Stimulated activated CD8-positive, alpha-beta memory T cell treated with anti-CD3 and anti-CD28 coated beads, Interleukin-15, amount 100 ng/mL, for 4 hours (primary cell): ENCODE measurements around the gene NRM.
"Not testable (repeated sequence)": the region's sequence is repeated elsewhere in the genome, so short reads cannot be mapped to it uniquely, and the experiment has no call there.

ENCODE experiments used
- DNase-seq, 2 donors: peaks; one replicate each; pipeline ENCODE4 v3.0.0-alpha.2; 2020; ENCODE audit warnings: low read depth in 2 of 2

Gene NRM

GRCh38 chr6:30670760-30671527 lies 19.8 kb downstream of the NRM start:
- no peak for DNase-seq

DNA sequence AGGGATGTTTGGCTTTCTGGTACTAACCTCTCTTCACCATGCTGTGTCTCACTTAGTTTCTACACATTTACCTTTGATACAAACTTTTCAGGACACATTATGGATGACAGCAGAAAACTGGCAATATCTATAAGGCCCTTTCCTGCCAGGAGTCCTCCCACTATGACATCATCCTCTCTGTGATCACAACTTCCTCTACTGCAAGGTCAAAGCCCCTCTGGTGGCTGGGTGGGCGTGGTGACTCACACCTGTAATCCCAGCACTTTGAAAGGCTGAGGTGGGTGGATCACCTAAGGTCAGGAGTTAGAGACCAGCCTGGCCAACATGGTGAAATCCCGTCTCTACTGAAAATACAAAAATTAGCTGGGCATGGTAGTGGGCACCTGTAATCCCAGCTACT lies 24.5 kb downstream of the NRM start:
- DNase-seq, result not testable (repeated sequence)

- DNase-seq, result no peak
Observed at GRCh38 chr6:30664994-30665767, 25.6 kb downstream of the NRM start.

DNA sequence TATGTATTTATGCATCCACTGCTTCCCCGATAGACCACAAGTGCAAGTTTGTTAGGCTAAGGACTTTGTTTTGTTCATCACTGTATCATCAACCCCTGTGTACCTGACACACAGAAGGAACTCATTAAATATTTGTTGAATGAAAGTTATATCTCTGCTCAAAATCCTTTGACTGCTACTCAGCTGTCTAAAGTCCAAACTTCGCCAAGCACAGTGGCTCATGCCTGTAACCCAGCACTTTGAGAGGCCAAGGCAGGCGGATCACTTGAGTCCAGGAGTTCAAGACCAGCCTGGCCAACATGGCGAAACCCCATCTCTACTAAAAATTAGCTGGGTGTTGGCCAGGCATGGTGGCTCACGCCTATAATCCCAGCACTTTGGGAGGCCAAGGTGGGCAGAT lies 32.9 kb downstream of the NRM start:
- DNase-seq, result not testable (repeated sequence)

GRCh38 chr6:30657454-30657853 lies 33.3 kb downstream of the NRM start:
- no peak for DNase-seq

DNA sequence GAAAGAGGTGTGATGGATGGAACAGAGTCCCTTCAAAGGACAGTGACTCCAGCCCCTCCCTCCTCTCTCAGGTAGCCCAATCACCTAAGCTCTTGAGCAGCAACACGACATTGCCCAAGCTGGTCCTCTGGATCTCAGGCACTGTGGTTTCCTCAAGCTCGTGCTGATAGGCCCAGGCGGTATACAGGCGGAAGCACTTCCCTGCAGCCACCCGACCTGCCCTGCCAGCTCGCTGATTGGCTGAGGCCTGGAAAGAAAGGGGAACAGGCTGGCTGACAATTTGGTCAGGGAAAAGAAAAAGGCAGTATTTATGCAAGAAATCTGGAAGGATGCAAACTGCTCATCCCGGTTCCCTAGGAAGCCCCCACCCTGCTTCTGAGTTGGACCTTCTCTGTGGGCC lies 34.3 kb downstream of the NRM start:
- DNase-seq, result no peak

DNA sequence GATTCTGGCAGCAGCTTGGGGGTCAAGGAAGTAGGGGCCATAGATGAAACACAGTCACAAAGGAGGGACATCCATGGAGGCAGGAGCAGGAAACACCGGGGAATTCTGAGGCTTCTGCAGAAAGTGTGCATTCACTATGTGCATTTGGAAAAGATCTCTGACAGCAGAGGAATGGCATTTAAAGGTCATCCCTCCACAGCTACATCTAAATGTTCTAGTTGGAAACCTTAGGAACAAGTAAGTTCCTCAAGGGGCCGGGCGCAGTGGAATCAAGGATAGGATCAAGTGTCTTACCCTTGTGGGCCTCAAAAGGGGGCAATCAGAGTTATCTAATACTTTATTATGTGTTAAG lies 35.1 kb downstream of the NRM start:
- DNase-seq, result no peak

DNA sequence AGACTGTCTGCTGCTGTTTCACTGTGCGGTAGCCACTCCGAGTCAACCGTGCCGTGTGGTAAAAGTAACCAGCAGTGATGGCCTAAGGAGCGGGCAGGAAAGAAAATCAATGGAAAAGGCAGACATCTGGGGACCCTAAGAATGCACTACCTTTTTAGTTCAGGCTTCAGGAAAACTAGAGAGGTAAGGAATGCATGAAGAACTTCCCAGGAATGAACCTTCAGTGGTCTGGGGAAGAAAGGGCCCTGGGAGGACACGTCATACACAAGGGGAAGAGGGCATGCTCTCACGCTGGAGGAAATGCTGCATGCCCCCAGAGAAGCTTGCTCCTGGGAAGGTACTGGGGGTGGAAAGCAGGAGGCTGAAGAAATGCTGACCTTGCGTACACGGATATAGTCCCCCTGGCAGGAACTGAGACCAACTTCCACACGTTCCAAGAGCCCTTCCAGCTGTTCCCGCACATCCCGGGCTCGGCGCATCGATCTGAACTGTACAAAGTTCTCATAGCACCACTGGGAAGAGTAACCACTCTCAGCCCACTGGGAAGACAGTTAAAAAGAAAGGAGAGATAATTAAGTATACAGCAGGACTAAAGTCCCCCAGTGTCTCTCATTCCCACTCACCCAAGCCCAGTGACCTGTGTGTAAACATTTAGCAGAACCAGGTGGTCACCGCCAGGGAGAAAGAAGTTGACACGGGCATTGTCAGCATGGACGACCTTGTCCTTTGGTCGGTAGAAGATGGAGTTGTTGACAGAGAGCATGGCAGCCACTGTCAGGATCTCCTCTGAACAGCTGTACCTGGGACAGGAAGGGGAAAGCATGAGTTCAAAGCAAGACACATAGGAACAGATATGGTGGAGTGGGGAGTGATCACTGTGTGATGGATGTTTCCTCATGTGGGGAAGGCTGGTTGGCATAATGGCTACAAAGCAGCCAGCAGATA lies 35.7 kb downstream of the NRM start:
- no peak for DNase-seq

GRCh38 chr6:30651143-30651542 lies 39.6 kb downstream of the NRM start:
- no peak for DNase-seq

DNA sequence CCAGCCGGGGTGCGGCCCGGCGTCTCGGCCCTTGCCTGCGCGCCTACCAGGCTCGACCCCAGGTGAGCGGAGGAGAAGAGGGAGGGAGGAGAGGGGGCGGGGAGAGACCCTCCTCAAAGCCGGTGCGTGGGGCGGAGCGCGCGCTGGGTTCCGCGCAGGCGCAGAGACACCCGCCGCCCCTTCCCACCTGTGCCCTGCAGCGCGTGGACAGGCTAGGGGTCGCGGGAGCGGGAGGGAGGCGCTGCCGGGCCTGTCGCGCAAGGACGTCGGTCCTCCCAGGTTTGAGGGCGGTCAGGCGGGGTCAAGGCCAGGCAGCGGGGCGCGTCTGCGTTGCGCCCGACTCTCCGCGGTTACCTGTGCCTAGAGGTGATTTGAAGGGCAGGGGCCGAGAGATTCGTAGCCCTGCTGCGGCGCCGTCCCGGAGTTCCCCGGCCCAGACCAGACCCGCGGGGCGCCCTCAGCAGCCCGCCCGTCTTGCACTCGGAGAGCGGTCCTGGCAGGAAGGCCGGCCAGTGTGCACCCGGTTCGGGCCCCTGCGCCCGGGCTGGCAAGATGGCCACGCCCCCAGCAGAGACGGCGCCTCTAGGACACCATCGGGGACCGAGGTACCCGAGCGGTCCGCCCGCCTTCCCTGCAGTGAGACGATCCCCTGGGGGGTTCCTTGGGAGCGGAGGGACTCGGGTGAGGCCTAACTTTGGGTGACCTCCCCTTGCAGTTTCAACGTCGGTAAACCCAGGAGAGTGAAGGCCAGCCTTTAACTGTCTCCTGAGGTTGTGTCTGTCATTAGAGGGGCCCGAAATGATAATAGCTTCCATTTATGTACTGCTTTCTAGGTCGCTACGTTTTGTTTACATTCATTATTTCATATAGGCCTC lies 43.3 kb downstream of the NRM start:
- peak; percentile 48 to 50 for DNase-seq

DNA sequence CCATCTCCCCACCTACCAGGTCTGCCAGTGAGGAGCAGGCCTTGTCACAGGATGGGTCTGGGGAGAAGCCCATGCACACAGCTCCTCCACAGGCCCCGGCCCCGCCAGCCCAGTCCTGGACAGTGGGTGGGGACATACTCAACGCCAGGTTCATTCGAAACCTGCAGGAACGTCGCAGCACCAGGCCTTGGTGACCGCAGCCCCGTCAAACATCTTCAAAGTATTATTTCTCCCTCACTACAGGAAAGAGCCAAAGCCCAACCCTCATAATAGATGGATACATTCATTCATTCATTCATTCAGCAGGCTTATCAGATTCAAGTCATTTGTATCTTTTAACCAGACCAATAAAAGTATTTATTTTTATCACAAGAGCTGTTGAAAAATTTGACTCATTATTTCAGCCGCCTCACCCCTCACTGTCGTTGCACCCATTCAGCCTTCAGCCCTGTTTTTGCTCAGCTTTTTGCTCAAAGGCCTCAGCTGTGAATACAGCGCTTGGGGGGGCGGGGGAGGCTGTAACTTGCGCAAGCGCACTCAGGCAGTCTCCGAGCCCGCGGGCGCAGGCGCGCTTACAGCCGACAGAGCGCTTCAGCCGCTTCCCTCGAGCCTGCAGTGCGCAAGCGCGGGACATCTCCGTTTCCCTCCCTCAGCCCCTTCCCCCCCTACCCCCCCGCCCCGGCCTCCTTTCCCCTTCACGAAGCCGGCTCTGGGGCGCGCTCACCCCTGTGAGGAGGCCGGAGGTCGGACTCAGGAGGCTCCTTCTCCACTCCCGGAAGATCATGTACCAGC lies 44.1 kb downstream of the NRM start, which contains the start of gene C6orf136:
Gene C6orf136 (plus strand): TSS at position 684 of the 792 bp plus-strand sequence. CDS start 99 bp downstream, at position 783.
- DNase-seq, result peak; percentile 87 to 88

DNA sequence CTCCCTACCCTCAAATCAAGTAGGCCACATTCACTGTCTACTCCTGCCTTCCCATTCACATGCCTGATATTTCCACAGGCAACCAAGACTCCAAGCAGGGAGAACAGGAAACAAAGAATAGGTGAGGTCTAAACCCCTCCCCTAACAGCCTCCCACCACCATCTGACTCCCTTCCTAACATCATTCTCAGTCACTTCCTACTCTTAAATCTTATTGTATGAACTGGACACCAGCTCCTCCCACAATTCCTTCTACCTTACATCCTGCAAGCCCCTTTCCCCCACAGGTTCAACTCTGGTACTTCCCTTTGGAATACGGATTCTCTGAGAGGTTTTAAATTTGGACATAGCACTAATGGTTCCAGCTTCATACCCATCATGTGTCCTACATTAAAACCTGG lies 44.8 kb downstream of the NRM start:
- no peak for DNase-seq

GRCh38 chr6:30644769-30645168 lies 46.0 kb downstream of the NRM start:
- DNase-seq, result no peak

DNA sequence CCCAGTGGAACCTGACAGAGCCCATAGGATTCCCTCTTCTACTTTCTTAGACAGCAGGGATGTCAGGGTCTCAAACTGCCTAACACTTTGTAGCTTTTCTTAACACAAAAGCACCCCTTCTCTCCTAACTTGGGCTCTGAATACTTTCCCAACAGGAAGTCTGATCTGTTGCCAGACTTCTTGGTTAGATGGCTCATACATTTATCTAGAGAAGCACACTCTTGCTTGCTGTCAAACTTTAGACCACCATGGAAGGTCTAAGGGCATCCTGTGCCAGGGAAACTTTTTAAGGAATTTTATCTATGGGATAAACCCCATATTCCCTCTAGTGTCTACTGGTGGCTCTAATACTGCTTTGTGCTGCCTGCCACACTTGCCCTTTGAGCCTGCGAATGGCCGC lies 47.1 kb downstream of the NRM start:
- no peak for DNase-seq

DNA sequence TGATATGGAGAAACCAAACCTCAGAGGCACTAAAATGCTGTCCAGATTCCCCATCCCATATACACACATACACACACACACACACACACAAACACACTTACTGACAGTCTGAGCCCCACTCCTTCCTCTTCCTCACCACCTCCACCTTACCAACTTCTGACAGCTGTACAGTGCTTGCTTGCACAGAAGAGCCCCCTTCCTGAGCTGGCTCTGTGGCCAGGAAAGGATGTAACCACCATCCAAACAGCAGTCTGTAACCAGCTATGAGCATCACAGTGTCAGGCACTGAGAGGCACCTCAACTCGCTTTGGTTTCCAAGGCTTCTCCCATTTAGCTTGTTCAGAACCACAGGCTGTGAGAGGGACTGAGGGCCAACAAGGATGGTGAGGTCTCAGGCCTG lies 49.7 kb downstream of the NRM start:
- DNase-seq, result no peak

DNA sequence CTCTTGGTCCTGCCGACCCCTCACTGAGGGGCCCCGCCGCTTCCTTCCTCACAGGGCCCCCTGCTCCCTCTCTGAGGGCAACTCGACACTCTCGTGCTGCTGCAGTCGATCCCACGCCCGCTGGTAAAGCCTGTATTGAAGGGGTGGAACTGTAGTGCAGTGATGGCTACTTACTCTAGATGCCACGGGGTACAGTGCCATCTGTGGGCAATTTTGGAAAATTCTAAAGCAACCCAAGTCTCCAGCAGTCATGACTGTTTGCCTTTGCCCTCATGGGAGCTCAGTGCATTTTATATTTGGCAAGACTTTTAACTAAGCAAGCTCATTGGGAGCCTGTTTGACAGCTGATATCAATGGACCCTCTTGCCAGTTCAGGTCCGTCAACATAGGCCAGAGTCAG lies 50.3 kb downstream of the NRM start:
- no peak for DNase-seq
